Muscle of arm (tissue), 12 donors: ENCODE measurements around the gene RAB12. TPM values are rescaled to one million over a fixed set of nuclear protein-coding genes. Genes with fewer than 3 reads are reported as not detected.
"Not testable (repeated sequence)": the region's sequence is repeated elsewhere in the genome, so short reads cannot be mapped to it uniquely, and the experiment has no call there.

Experiments
- DNase-seq: peaks from one replicate; pipeline ENCODE4 v3.0.0-alpha.2; 2013
- polyA plus RNA-seq, 12 donors: library from polyadenylated mRNA; unstranded; fragments of 120-200 nt; gene quantifications; one replicate each; pipeline ENCODE4 v1.2.1, GENCODE V29; 2013; ENCODE audit not compliant: insufficient read length in 12 of 12

Gene RAB12
- polyA plus RNA-seq, 12 donors, result 34.9 to 67.5 (median 54.5) TPM; not detected in 1

- no peak for DNase-seq
Observed at GRCh38 chr18:8609659-8610458, 622 bp downstream of the RAB12 start.

GRCh38 chr18:8610459-8610851 lies 1.2 kb downstream of the RAB12 start:
- DNase-seq, result no peak

GRCh38 chr18:8611916-8612576 lies 2.8 kb downstream of the RAB12 start:
- DNase-seq, result no peak

- no peak for DNase-seq
Observed at GRCh38 chr18:8614875-8615274, 5.6 kb downstream of the RAB12 start.

- peak; percentile 83 for DNase-seq
Observed at GRCh38 chr18:8615397-8616027, 6.3 kb downstream of the RAB12 start.

- DNase-seq, result no peak
Observed at GRCh38 chr18:8616028-8616401, 6.8 kb downstream of the RAB12 start.

GRCh38 chr18:8617907-8618306 lies 8.7 kb downstream of the RAB12 start:
- DNase-seq, result no peak

- no peak for DNase-seq
Observed at GRCh38 chr18:8619041-8619440, 9.8 kb downstream of the RAB12 start.

GRCh38 chr18:8619835-8620577 lies 10.8 kb downstream of the RAB12 start:
- no peak for DNase-seq

GRCh38 chr18:8620845-8621244 lies 11.6 kb downstream of the RAB12 start:
- no peak for DNase-seq

GRCh38 chr18:8622625-8623024 lies 13.4 kb downstream of the RAB12 start:
- DNase-seq, result not testable (repeated sequence)

- no peak for DNase-seq
Observed at GRCh38 chr18:8623549-8624106, 14.4 kb downstream of the RAB12 start.

- no peak for DNase-seq
Observed at GRCh38 chr18:8625461-8626092, 16.3 kb downstream of the RAB12 start.

GRCh38 chr18:8626414-8627106 lies 17.3 kb downstream of the RAB12 start:
- DNase-seq, result no peak

GRCh38 chr18:8627107-8627472 lies 17.9 kb downstream of the RAB12 start:
- DNase-seq, result no peak

GRCh38 chr18:8627540-8627939 lies 18.3 kb downstream of the RAB12 start:
- no peak for DNase-seq

GRCh38 chr18:8629602-8630001 lies 20.4 kb downstream of the RAB12 start:
- DNase-seq, result no peak

- no peak for DNase-seq
Observed at GRCh38 chr18:8630546-8630945, 21.3 kb downstream of the RAB12 start.

GRCh38 chr18:8631265-8631664 lies 22.0 kb downstream of the RAB12 start:
- no peak for DNase-seq

GRCh38 chr18:8632386-8632785 lies 23.1 kb downstream of the RAB12 start:
- no peak for DNase-seq

- no peak for DNase-seq
Observed at GRCh38 chr18:8634508-8634907, 25.3 kb downstream of the RAB12 start.
